GM19395 (cell line): ENCODE data around the gene HAPLN2.

Source experiments
- ATAC-seq: cut with Tn5 transposase; IDR thresholded peaks from one replicate; pipeline ENCODE4 v1.9.1; 2021; ENCODE audit warnings: mild to moderate bottlenecking, moderate library complexity; ENCODE audit not compliant: unreplicated experiment

The HAPLN2 gene

GRCh38 chr1:156660752-156661112 lies 41.5 kb downstream of the HAPLN2 start:
- no peak for ATAC-seq

GRCh38 chr1:156662005-156662799 lies 43.0 kb downstream of the HAPLN2 start:
- no peak for ATAC-seq

DNA sequence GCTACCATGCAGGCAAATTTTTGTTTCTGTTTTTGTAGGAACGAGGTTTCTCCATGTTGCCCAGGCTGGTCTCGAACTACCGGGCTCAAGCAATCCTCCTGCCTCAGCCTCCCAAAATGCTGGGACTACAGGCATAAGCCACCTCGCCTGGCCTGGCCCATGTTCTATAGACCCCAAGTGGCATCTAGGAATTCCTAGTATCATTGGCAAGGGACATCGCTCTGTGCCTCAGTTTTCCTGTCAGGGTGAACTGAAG lies 43.5 kb downstream of the HAPLN2 start:
- no peak for ATAC-seq

GRCh38 chr1:156663178-156663577 lies 44.0 kb downstream of the HAPLN2 start:
- no peak for ATAC-seq

- ATAC-seq, result no peak
Measured at GRCh38 chr1:156664046-156664766, 45.0 kb downstream of the HAPLN2 start.

DNA sequence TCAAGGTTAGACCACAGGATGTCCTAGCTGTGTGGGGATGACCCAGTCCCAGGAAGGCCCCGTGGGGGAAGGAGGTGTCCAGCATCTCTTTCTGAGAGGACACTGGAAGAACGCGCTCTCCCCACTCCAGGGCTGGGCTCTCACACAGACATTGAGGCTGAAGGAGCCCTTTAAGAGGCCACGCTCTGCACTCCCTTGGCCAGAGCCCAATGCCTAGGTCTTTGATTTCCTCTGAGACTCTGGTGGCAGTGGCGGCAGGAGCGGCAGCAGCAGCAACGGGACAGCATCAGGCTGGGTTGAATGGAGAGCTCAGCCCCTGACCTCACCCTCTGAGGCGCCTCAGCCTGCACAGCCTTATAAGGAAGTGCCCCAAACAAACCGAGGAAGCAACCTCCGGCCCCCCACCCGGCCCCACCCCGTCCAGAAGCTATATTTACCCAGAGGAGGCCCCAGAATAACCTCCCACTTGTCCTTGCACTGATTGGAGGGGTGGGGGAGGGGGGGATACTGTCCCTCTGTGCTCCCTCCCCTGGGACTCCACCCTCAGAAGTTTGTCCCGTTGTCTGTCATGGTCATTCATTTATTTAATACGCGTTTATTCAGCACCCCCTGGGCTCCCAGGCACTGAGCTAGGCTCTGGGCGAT lies 45.7 kb downstream of the HAPLN2 start:
- no peak for ATAC-seq

GRCh38 chr1:156665539-156665938 lies 46.3 kb downstream of the HAPLN2 start:
- ATAC-seq, result no peak

DNA sequence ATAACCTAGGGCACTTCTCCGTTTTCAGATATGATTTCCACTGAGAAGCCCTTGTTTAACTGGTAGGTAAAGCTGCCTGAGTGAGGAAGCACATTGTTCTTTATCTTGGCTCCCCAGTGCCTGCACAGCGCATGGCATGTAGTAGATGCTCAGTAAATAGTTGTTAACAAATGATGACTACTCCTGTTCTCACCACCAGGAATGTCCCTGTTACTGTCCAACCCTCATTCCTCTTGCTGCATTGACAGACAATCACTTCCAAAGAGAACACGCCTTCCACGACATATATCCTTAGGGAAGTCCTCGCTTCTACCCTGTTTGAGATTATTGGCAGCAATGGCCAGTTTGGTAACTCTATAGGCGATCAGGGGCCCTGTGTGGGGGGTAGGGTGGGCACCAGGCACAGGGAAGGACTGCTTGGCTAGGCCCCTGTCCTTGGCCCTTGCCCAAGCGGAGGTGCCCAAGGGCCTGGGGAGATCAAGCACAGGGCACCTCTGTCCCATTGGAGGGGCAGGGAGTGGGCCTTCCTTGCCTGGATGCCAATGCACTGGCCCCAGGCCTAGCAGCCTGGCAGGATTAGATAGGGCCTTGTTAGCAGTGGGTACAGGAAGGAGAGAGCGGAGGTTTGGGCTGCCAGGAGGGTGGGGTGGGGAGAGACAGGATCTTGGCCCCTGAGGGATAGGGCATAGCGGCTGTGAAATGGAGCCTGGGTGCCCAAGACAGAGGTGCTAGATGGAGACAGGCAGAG lies 47.8 kb downstream of the HAPLN2 start:
- no peak for ATAC-seq

DNA sequence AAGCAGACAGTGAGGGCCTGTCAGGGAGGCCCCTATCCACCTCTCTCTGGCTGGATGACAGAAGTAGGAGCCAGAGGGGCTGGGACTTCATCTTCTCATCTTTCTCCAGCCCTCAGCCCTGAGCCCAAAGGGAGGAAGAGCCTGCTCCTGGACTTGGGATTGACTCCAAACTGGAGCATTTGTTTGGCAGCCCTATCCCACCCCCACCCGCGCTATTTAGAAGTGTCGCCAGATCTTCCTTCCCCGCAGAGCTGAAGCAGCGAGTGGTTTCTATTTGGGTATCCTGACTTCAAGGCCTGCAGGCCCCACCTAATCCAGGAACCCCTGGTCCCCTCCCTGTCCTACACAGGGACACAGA lies 48.4 kb downstream of the HAPLN2 start:
- ATAC-seq, result no peak

DNA sequence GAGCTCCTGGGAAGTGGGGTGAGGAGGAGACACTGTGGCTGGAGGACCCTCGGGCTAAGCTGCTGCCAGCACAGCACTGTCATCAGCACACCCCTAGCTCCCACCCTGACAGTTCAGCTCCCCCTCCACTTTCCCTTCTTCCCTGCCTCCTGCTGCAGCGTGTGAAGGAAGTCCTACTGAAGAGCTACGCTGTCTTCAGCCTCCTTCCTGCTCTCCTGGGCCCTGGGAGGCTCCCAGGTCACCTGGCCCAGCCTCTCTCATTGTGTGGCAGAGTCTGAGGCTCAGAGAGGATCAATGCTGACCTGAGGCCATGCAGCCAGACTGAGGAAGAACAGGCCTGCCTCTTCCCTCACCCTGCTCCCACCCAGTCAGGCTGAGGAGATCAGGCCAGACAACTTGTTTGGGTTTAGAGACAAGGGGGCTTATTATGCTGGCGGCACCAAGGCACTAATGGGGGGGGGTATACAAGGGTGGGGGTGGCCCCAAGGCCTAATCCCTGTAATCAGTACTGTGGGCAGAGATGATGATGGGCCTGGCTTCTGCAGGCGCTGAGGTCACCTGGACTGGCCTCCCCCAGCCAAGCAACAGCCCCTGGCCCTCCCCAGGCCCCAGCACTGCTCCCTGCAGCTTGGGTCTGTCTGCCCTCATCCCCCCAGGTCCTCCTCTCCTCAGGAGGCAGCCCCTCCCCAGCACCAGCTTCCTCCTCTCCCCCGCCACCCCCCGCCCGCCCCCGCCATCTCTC lies 48.9 kb downstream of the HAPLN2 start:
- no peak for ATAC-seq

GRCh38 chr1:156668801-156669637 lies 49.8 kb downstream of the HAPLN2 start:
- no peak for ATAC-seq

- ATAC-seq, result no peak
Measured at GRCh38 chr1:156669794-156670193, 50.6 kb downstream of the HAPLN2 start.

- ATAC-seq, result no peak
Measured at GRCh38 chr1:156670359-156670758, 51.1 kb downstream of the HAPLN2 start.

GRCh38 chr1:156670791-156671190 lies 51.6 kb downstream of the HAPLN2 start:
- no peak for ATAC-seq

- ATAC-seq, result no peak
Measured at GRCh38 chr1:156671804-156672203, 52.6 kb downstream of the HAPLN2 start.

GRCh38 chr1:156673387-156674121 lies 54.3 kb downstream of the HAPLN2 start:
- no peak for ATAC-seq
